ENCODE results near the gene CFAP57. TPM values are rescaled to one million over a fixed set of nuclear protein-coding genes. Genes with fewer than 3 reads are reported as not detected.

Gene CFAP57
- total and polyA plus RNA-seq, 2 of the 13 experiments (the other 11 are each of a cell fraction or from before 2014, with no cell fraction given): 0.01 TPM; not detected in 1

GRCh38 chr1:43285269-43285990 is 113.3 kb downstream of the CFAP57 start, which contains the start of gene C1orf210 (continued):
- TF ChIP-seq FOXK2 (IDR thresholded peaks at IDR 0.05) (no peak), JUNB (CRISPR knock-in tag; IDR thresholded peaks at IDR 0.05; ENCODE audit: borderline replicate concordance) (no peak), TFAP4 (IDR thresholded peaks at IDR 0.05; ENCODE audit: borderline replicate concordance, low read depth) (peak; percentile 74; the same call in 1 of the 2 replicates), PCBP1 (IDR thresholded peaks at IDR 0.05; ENCODE audit: borderline replicate concordance, low read depth, low read length) (no peak), ZC3H13 (CRISPR knock-in tag; IDR thresholded peaks at IDR 0.05) (no peak), HHEX (CRISPR knock-in tag; IDR thresholded peaks at IDR 0.05) (no peak), RAD21 (CRISPR knock-in tag; IDR thresholded peaks at IDR 0.05) (no peak), ATAD3A (CRISPR knock-in tag; IDR thresholded peaks at IDR 0.05) (no peak), NCOA5 (CRISPR knock-in tag; IDR thresholded peaks at IDR 0.05) (no peak), ZNF558 (CRISPR knock-in tag; IDR thresholded peaks at IDR 0.05; ENCODE audit: borderline replicate concordance) (0 out of 2 replicates have a peak, but pooled peaks have one; percentile 35), ZNF605 (CRISPR knock-in tag; IDR thresholded peaks at IDR 0.05) (no peak), CAMTA2 (CRISPR knock-in tag; IDR thresholded peaks at IDR 0.05; ENCODE audit: borderline replicate concordance) (no peak), REXO4 (CRISPR knock-in tag; IDR thresholded peaks at IDR 0.05; ENCODE audit: borderline replicate concordance) (no peak), HINFP (CRISPR knock-in tag; IDR thresholded peaks at IDR 0.05; ENCODE audit: low read depth) (peak; percentile 89), RARA (CRISPR knock-in tag; IDR thresholded peaks at IDR 0.05) (peak; percentile 52; the same call in 1 of the 2 replicates), HNRNPUL1 (IDR thresholded peaks at IDR 0.05; ENCODE audit: low read depth, low read length) (no peak), ZNF713 (CRISPR knock-in tag; IDR thresholded peaks at IDR 0.05) (no peak), ZMYM3 (CRISPR knock-in tag; IDR thresholded peaks at IDR 0.05) (0 out of 2 replicates have a peak, but pooled peaks have one; percentile 32), ZSCAN22 (CRISPR knock-in tag; IDR thresholded peaks at IDR 0.05) (no peak), ZNF232 (CRISPR knock-in tag; IDR thresholded peaks at IDR 0.05; ENCODE audit: borderline replicate concordance) (0 out of 2 replicates have a peak, but pooled peaks have one; percentile 25)
- TF ChIP-seq, protein P1, sequence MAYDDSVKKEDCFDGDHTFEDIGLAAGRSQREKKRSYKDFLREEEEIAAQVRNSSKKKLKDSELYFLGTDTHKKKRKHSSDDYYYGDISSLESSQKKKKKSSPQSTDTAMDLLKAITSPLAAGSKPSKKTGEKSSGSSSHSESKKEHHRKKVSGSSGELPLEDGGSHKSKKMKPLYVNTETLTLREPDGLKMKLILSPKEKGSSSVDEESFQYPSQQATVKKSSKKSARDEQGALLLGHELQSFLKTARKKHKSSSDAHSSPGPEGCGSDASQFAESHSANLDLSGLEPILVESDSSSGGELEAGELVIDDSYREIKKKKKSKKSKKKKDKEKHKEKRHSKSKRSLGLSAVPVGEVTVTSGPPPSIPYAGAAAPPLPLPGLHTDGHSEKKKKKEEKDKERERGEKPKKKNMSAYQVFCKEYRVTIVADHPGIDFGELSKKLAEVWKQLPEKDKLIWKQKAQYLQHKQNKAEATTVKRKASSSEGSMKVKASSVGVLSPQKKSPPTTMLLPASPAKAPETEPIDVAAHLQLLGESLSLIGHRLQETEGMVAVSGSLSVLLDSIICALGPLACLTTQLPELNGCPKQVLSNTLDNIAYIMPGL (CRISPR knock-in tag; IDR thresholded peaks at IDR 0.05; ENCODE audit: borderline replicate concordance in 1 of 2, low read depth in 1 of 2): peak in 1 of 2 experiments; percentile 54; a peak in 1 of 4 replicates
- TF ChIP-seq, protein P2, sequence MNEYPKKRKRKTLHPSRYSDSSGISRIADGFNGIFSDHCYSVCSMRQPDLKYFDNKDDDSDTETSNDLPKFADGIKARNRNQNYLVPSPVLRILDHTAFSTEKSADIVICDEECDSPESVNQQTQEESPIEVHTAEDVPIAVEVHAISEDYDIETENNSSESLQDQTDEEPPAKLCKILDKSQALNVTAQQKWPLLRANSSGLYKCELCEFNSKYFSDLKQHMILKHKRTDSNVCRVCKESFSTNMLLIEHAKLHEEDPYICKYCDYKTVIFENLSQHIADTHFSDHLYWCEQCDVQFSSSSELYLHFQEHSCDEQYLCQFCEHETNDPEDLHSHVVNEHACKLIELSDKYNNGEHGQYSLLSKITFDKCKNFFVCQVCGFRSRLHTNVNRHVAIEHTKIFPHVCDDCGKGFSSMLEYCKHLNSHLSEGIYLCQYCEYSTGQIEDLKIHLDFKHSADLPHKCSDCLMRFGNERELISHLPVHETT (CRISPR knock-in tag; conservative IDR thresholded peaks at IDR 0.05): no peak
- TF ChIP-seq, protein P3, sequence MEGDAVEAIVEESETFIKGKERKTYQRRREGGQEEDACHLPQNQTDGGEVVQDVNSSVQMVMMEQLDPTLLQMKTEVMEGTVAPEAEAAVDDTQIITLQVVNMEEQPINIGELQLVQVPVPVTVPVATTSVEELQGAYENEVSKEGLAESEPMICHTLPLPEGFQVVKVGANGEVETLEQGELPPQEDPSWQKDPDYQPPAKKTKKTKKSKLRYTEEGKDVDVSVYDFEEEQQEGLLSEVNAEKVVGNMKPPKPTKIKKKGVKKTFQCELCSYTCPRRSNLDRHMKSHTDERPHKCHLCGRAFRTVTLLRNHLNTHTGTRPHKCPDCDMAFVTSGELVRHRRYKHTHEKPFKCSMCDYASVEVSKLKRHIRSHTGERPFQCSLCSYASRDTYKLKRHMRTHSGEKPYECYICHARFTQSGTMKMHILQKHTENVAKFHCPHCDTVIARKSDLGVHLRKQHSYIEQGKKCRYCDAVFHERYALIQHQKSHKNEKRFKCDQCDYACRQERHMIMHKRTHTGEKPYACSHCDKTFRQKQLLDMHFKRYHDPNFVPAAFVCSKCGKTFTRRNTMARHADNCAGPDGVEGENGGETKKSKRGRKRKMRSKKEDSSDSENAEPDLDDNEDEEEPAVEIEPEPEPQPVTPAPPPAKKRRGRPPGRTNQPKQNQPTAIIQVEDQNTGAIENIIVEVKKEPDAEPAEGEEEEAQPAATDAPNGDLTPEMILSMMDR (CRISPR knock-in tag; IDR thresholded peaks at IDR 0.05): peak; percentile 40
